ENCODE measurements around the gene FBLN2.

The FBLN2 gene

GRCh38 chr3:13662238-13662847 is 113.4 kb downstream of the FBLN2 start:
- H3K27ac ChIP-seq (ENCODE audit: low read length): no peak overlapping the region
- no peak overlapping the region for H2AFZ ChIP-seq (ENCODE audit: low read depth, low read length)
- H3K36me3 ChIP-seq (replicated peaks; ENCODE audit: low read depth, low read length): no peaks in the 10 kb centered on the region
- H3K4me3 ChIP-seq (ENCODE audit: low read length): no peak overlapping the region
- H3K27me3 ChIP-seq (ENCODE audit: low read depth, low read length): peaks cover 46% of the 10 kb centered on the region
- TF ChIP-seq EZH2phosphoT487 (IDR thresholded peaks at IDR 0.05; ENCODE audit: low read depth): no peak
- no peak overlapping the region for H3K4me2 ChIP-seq (ENCODE audit: low read length)
- no peak overlapping the region for H3K9ac ChIP-seq (ENCODE audit: low read length)
- H3K4me1 ChIP-seq (ENCODE audit: low read length): peaks cover 22% of the 10 kb centered on the region
- H3K9me3 ChIP-seq (ENCODE audit: insufficient read depth, low read length): no peaks in the 10 kb centered on the region
- peaks cover 3% of the 10 kb centered on the region; the same call in 1 of the 2 replicates for H4K20me1 ChIP-seq (ENCODE audit: insufficient read depth, low read length)
- no peaks in the 10 kb centered on the region for H3K79me2 ChIP-seq (ENCODE audit: low read length)

GRCh38 chr3:13663781-13664535 is 115.0 kb downstream of the FBLN2 start:
- no peak overlapping the region for H3K4me3 ChIP-seq (ENCODE audit: low read length)
- no peaks in the 10 kb centered on the region for H4K20me1 ChIP-seq (ENCODE audit: insufficient read depth, low read length)
- no peak for TF ChIP-seq CTCF (IDR thresholded peaks at IDR 0.05; ENCODE audit: low read depth, low read length)
- TF ChIP-seq EZH2phosphoT487 (IDR thresholded peaks at IDR 0.05; ENCODE audit: low read depth): no peak
- no peak overlapping the region for H3K4me2 ChIP-seq (ENCODE audit: low read length)
- H3K9ac ChIP-seq (ENCODE audit: low read length): no peak overlapping the region
- no peaks in the 10 kb centered on the region for H3K9me3 ChIP-seq (ENCODE audit: insufficient read depth, low read length)
- no peak overlapping the region for H3K27ac ChIP-seq (ENCODE audit: low read length)
- H3K27me3 ChIP-seq (ENCODE audit: low read depth, low read length): peaks cover 59% of the 10 kb centered on the region
- H3K4me1 ChIP-seq (ENCODE audit: low read length): peaks cover 8% of the 10 kb centered on the region
- no peaks in the 10 kb centered on the region for H3K36me3 ChIP-seq (replicated peaks; ENCODE audit: low read depth, low read length)
- H3K79me2 ChIP-seq (ENCODE audit: low read length): no peaks in the 10 kb centered on the region
- no peak overlapping the region for H2AFZ ChIP-seq (ENCODE audit: low read depth, low read length)

GRCh38 chr3:13665582-13666226 is 116.8 kb downstream of the FBLN2 start:
- Histone ChIP-seq H3K4me1 (ENCODE audit: low read length) (no peaks in the 10 kb centered on the region), H3K4me2 (ENCODE audit: low read length) (no peak overlapping the region), H3K9me3 (ENCODE audit: insufficient read depth, low read length) (no peaks in the 10 kb centered on the region), H3K4me3 (ENCODE audit: low read length) (no peak overlapping the region), H3K36me3 (replicated peaks; ENCODE audit: low read depth, low read length) (no peaks in the 10 kb centered on the region), H3K79me2 (ENCODE audit: low read length) (no peaks in the 10 kb centered on the region), H4K20me1 (ENCODE audit: insufficient read depth, low read length) (no peaks in the 10 kb centered on the region), H2AFZ (ENCODE audit: low read depth, low read length) (no peak overlapping the region), H3K27ac (ENCODE audit: low read length) (no peak overlapping the region), H3K9ac (ENCODE audit: low read length) (no peak overlapping the region), H3K27me3 (ENCODE audit: low read depth, low read length) (peaks cover 65% of the 10 kb centered on the region)
- TF ChIP-seq EZH2phosphoT487 (IDR thresholded peaks at IDR 0.05; ENCODE audit: low read depth): no peak
- TF ChIP-seq CTCF (IDR thresholded peaks at IDR 0.05; ENCODE audit: low read depth, low read length): no peak

- TF ChIP-seq CTCF (IDR thresholded peaks at IDR 0.05; ENCODE audit: low read depth, low read length) (no peak), EZH2phosphoT487 (IDR thresholded peaks at IDR 0.05; ENCODE audit: low read depth) (no peak)
- no peak overlapping the region for H3K27ac ChIP-seq (ENCODE audit: low read length)
- H4K20me1 ChIP-seq (ENCODE audit: insufficient read depth, low read length): no peaks in the 10 kb centered on the region
- no peak overlapping the region for H3K4me2 ChIP-seq (ENCODE audit: low read length)
- H2AFZ ChIP-seq (ENCODE audit: low read depth, low read length): no peak overlapping the region
- H3K36me3 ChIP-seq (replicated peaks; ENCODE audit: low read depth, low read length): no peaks in the 10 kb centered on the region
- no peak overlapping the region for H3K9ac ChIP-seq (ENCODE audit: low read length)
- H3K27me3 ChIP-seq (ENCODE audit: low read depth, low read length): peaks cover 70% of the 10 kb centered on the region
- H3K4me1 ChIP-seq (ENCODE audit: low read length): no peaks in the 10 kb centered on the region
- no peak overlapping the region for H3K4me3 ChIP-seq (ENCODE audit: low read length)
- no peaks in the 10 kb centered on the region for H3K79me2 ChIP-seq (ENCODE audit: low read length)
- no peaks in the 10 kb centered on the region for H3K9me3 ChIP-seq (ENCODE audit: insufficient read depth, low read length)
These were observed 117.3 kb downstream of the FBLN2 start for GRCh38 chr3:13666227-13666619.
